WI38 (cell line): Measurements from ENCODE around the gene GAS2.

Experiments
- H3K4me3 ChIP-seq: 2 replicates; pipeline ENCODE4 v1.5.1; 2011; ENCODE audit warnings: low read depth, mild to moderate bottlenecking, control low read depth, low read length
- CTCF ChIP-seq: IDR thresholded peaks from 2 replicates; pipeline ENCODE4 v1.5.1; 2012; ENCODE audit warnings: low read depth, mild to moderate bottlenecking, control low read depth, low read length

The GAS2 gene

GRCh38 chr11:22851477-22851876, 185.1 kb downstream of the GAS2 start:
- no peak for TF ChIP-seq CTCF
- no peak overlapping the region for H3K4me3 ChIP-seq

- H3K4me3 ChIP-seq, result no peak overlapping the region
- TF ChIP-seq CTCF, result no peak
Observed at GRCh38 chr11:22859756-22860155, 193.3 kb downstream of the GAS2 start.

GRCh38 chr11:22860241-22860640, 193.8 kb downstream of the GAS2 start, which contains the start of gene CCDC179:
Gene CCDC179 (minus strand): TSS chr11:22860474. CDS start chr11:22860421, 53 bp downstream.
- no peak within 1 kb of the TSS for H3K4me3 ChIP-seq
- TF ChIP-seq CTCF, result no peak
